IMR-90 (cell line): ENCODE results near the gene NKAIN2. TPM values are rescaled to one million over a fixed set of nuclear protein-coding genes. Genes with fewer than 3 reads are reported as not detected.

Experiments used
- ATAC-seq: fragments of 200-7000 bp; cut with Tn5 transposase; 2 replicates; pipeline ENCODE4 v1.9.1; 2020; ENCODE audit warnings: low read depth, mild to moderate bottlenecking, moderate library complexity
- BruUV-seq: library from RNA; stranded (reverse); fragments of 400-500 nt; replicated peaks from 2 replicates; lab custom pipeline; 2021; lab: Mats Ljungman, UMichigan
- CTCF ChIA-PET: fragments of 300-600 bp; formaldehyde crosslinking; extraction: SDS; loops from one replicate; lab custom pipeline; 2021; ENCODE audit warnings: antibody characterized with exemption; lab: Yijun Ruan, JAX
- POLR2A ChIA-PET: fragments of 300-600 bp; sonication (Branson Sonifier 250); formaldehyde crosslinking; loops from one replicate; lab custom pipeline; 2022; ENCODE audit warnings: antibody characterized with exemption; ENCODE audit not compliant: unreplicated experiment; lab: Charles Lee
- DNase-seq: peaks from one replicate; pipeline ENCODE4 v3.0.0; 2013
- H2AFZ ChIP-seq: replicated peaks from 2 replicates; pipeline ENCODE3; 2013; ENCODE audit warnings: low read length, mild to moderate bottlenecking; ENCODE audit not compliant: poor library complexity
- H2AK5ac ChIP-seq: 2 replicates; pipeline ENCODE4 v1.6.1; 2013; ENCODE audit warnings: low read depth, low read length, inconsistent platforms
- H2AK9ac ChIP-seq: replicated peaks from 2 replicates; pipeline ENCODE3; 2013; ENCODE audit warnings: mild to moderate bottlenecking, low read depth, low read length, moderate library complexity; ENCODE audit not compliant: poor library complexity
- H2BK120ac ChIP-seq: 2 replicates; pipeline ENCODE4 v1.6.1; 2013; ENCODE audit warnings: low read depth, low read length, inconsistent platforms
- H2BK15ac ChIP-seq: 3 replicates; pipeline ENCODE4 v1.6.1; 2013; ENCODE audit warnings: low read depth, low read length, inconsistent platforms
- H2BK20ac ChIP-seq: 2 replicates; pipeline ENCODE4 v1.6.1; 2013; ENCODE audit warnings: low read depth, mild to moderate bottlenecking, inconsistent platforms, low read length, moderate library complexity
- H2BK5ac ChIP-seq: 2 replicates; pipeline ENCODE4 v1.6.1; 2013; ENCODE audit warnings: mild to moderate bottlenecking, low read depth, low read length, inconsistent platforms; ENCODE audit not compliant: poor library complexity, severe bottlenecking
- H3K14ac ChIP-seq: replicated peaks from 2 replicates; pipeline ENCODE4 v1.6.1; 2013; ENCODE audit warnings: low read depth, low read length, inconsistent platforms
- H3K18ac ChIP-seq: 2 replicates; pipeline ENCODE4 v1.6.1; 2013; ENCODE audit warnings: low read depth, low read length, control low read depth
- H3K23ac ChIP-seq: 2 replicates; pipeline ENCODE4 v1.6.1; 2013; ENCODE audit warnings: low read depth, low read length, inconsistent platforms
- H3K27ac ChIP-seq: 2 replicates; pipeline ENCODE4 v1.5.1; 2013; ENCODE audit warnings: mild to moderate bottlenecking, control low read depth, low read length; ENCODE audit not compliant: insufficient read depth
- H3K27me3 ChIP-seq: 2 replicates; pipeline ENCODE4 v1.6.1; 2013; ENCODE audit warnings: low read length; ENCODE audit not compliant: control insufficient read depth, insufficient read depth
- H3K36me3 ChIP-seq: 2 replicates; pipeline ENCODE4 v1.6.1; 2013; ENCODE audit warnings: low read length, mixed read lengths; ENCODE audit not compliant: control insufficient read depth, insufficient read depth
- H3K4ac ChIP-seq: 2 replicates; pipeline ENCODE4 v1.6.1; 2013; ENCODE audit warnings: low read depth, low read length, inconsistent platforms
- H3K4me1 ChIP-seq: 2 replicates; pipeline ENCODE4 v1.6.1; 2013; ENCODE audit warnings: low read length, mixed read lengths; ENCODE audit not compliant: control insufficient read depth, insufficient read depth
- H3K4me2 ChIP-seq: 2 replicates; pipeline ENCODE4 v1.6.1; 2013; ENCODE audit warnings: low read depth, mild to moderate bottlenecking, control low read depth, low read length, moderate library complexity
- H3K4me3 ChIP-seq: 2 replicates; pipeline ENCODE4 v1.5.1; 2013; ENCODE audit warnings: low read depth, mild to moderate bottlenecking, control low read depth, low read length, moderate library complexity; ENCODE audit not compliant: insufficient read depth
- H3K56ac ChIP-seq: 2 replicates; pipeline ENCODE4 v1.6.1; 2013; ENCODE audit warnings: low read length, inconsistent platforms; ENCODE audit not compliant: insufficient read depth; ENCODE audit errors: extremely low read depth
- H3K79me1 ChIP-seq, 2 experiments: 2 replicates each; pipeline ENCODE4 v1.6.1; 2013; ENCODE audit warnings: low read length in 2 of 2, inconsistent platforms in 1 of 2, low read depth in 1 of 2
- H3K9ac ChIP-seq: 2 replicates; pipeline ENCODE4 v1.6.1; 2013; ENCODE audit warnings: low read depth, low read length, control low read depth
- H3K9me1 ChIP-seq: 2 replicates; pipeline ENCODE4 v1.6.1; 2013; ENCODE audit warnings: low read length, inconsistent platforms; ENCODE audit not compliant: insufficient read depth
- H3K9me3 ChIP-seq: 2 replicates; pipeline ENCODE4 v1.6.1; 2013; ENCODE audit warnings: low read length; ENCODE audit not compliant: control insufficient read depth, insufficient read depth
- H4K20me1 ChIP-seq: 2 replicates; pipeline ENCODE4 v1.6.1; 2013; ENCODE audit warnings: low read length, inconsistent platforms; ENCODE audit not compliant: insufficient read depth
- H4K5ac ChIP-seq: 2 replicates; pipeline ENCODE4 v1.6.1; 2013; ENCODE audit warnings: mild to moderate bottlenecking, low read depth, low read length, control low read depth
- H4K8ac ChIP-seq, 2 experiments: 2 replicates each; pipeline ENCODE4 v1.6.1; 2013; ENCODE audit warnings: low read depth in 2 of 2, low read length in 2 of 2, control low read depth in 1 of 2, inconsistent platforms in 1 of 2
- H4K91ac ChIP-seq: 2 replicates; pipeline ENCODE4 v1.6.1; 2013; ENCODE audit warnings: low read depth, low read length, inconsistent platforms; ENCODE audit not compliant: insufficient read depth
- BHLHE40 ChIP-seq: fragments of 150-350 bp; IDR thresholded peaks from 2 replicates; pipeline ENCODE4 v1.6.1; 2016; ENCODE audit warnings: mild to moderate bottlenecking, low read depth, low read length
- CEBPB ChIP-seq: IDR thresholded peaks from 2 replicates; pipeline ENCODE4 v1.6.1; 2012; ENCODE audit warnings: low read depth, low read length, improper control_type of control experiment
- MXI1 ChIP-seq: IDR thresholded peaks from 2 replicates; pipeline ENCODE4 v1.6.1; 2012; ENCODE audit warnings: low read depth, mild to moderate bottlenecking, low read length, moderate library complexity, borderline replicate concordance
- NFE2L2 ChIP-seq: fragments of 150-350 bp; IDR thresholded peaks from 2 replicates; pipeline ENCODE4 v1.6.1; 2016; ENCODE audit warnings: low read depth, mild to moderate bottlenecking, low read length
- RCOR1 ChIP-seq: IDR thresholded peaks from 2 replicates; pipeline ENCODE4 v1.6.1; 2012; ENCODE audit warnings: mild to moderate bottlenecking, low read length, improper control_type of control experiment; ENCODE audit not compliant: insufficient replicate concordance
- RFX5 ChIP-seq: IDR thresholded peaks from 2 replicates; pipeline ENCODE4 v1.8.0; 2012; ENCODE audit warnings: low read depth, mild to moderate bottlenecking, low read length, moderate library complexity
- USF2 ChIP-seq: fragments of 150-350 bp; IDR thresholded peaks from 2 replicates; pipeline ENCODE4 v1.6.1; 2017; ENCODE audit warnings: mild to moderate bottlenecking, antibody characterized with exemption, low read length, low read depth
- WGBS, 2 experiments: methylation state at CpG; one replicate each; pipeline versions ENCODE4 v1.1.5 to v1.1.7; 2013; ENCODE audit warnings: missing lambda C conversion rate in 2 of 2; ENCODE audit not compliant: insufficient read length in 1 of 2; ENCODE audit errors: extremely low coverage in 2 of 2; 5-methylcytosine and 5-hydroxymethylcytosine counted together
- dilution Hi-C: fragments of 300-500 bp; cut with HindIII; formaldehyde crosslinking; loops from one replicate; pipeline ENCODE4 v1.14.3; 2018; ENCODE audit warnings: low sequenced_read_pairs; ENCODE audit not compliant: unreplicated experiment
- in situ Hi-C: fragments of 300-500 bp; cut with MboI; formaldehyde crosslinking; loops from 3 replicates; pipeline ENCODE4 v1.14.3; 2019; ENCODE audit warnings: low sequenced_read_pairs, inconsistent platforms, mixed read lengths
- intact Hi-C: fragments of 100-400 bp; cut with micrococcal nuclease; formaldehyde crosslinking; loops from 2 replicates; pipeline ENCODE4 v1.10.0; 2022
- polyA plus RNA-seq, 3 experiments: library from polyadenylated mRNA; depleted of rRNA; stranded (reverse); fragments of >200 nt; gene quantifications; 2 replicates each; pipeline ENCODE4 v1.2.3, GENCODE V29; 2012; ENCODE audit warnings: low replicate concordance in 1 of 3
- total RNA-seq: library from RNA; depleted of rRNA; stranded (reverse); fragments of >200 nt; gene quantifications from 2 replicates; pipeline ENCODE4 v1.2.3, GENCODE V29; 2012
- TF ChIP-seq, protein P1 (sequence below): conservative IDR thresholded peaks from 2 replicates; pipeline ENCODE4 v1.5.1; 2012; ENCODE audit warnings: mild to moderate bottlenecking, low read depth, low read length, improper control_type of control experiment

The NKAIN2 gene
- total and polyA plus RNA-seq, 2 of the 4 experiments (the other 2 are of a cell fraction) = not detected

DNA sequence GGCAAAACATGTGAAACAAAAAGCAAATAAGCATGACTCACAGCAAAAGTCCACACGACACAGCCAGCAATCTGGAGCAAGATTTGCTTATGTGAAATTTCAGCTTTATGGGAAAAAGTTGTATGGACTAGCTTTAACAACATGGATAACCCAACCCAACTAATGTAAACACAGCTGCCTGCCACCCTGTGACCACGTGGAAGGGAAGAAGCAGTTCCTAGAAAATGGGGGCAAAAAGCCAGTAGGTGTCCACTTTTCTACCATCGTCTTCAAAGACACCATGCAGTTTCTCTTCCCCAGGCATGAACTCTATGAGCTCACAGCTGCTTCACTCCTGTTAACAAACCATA lies 733.2 kb downstream of the NKAIN2 start:
- Histone ChIP-seq H3K56ac (no peak overlapping the region), H4K8ac (no peak overlapping the region), H3K4me3 (no peak overlapping the region), H2BK15ac (no peak overlapping the region), H3K18ac (no peak overlapping the region), H2BK20ac (no peak overlapping the region), H3K4me1 (no peaks in the 10 kb centered on the region), H4K91ac (no peak overlapping the region), H3K27ac (no peak overlapping the region), H3K9me1 (no peaks in the 10 kb centered on the region), H2AK9ac (no peak overlapping the region), H4K5ac (no peak overlapping the region), H3K4ac (no peak overlapping the region), H3K27me3 (no peaks in the 10 kb centered on the region), H2BK120ac (no peak overlapping the region), H4K20me1 (no peaks in the 10 kb centered on the region), H3K4me2 (no peak overlapping the region), H3K9me3 (no peaks in the 10 kb centered on the region), H3K14ac (no peak overlapping the region), H2AK5ac (no peak overlapping the region), H3K23ac (no peak overlapping the region), H3K9ac (no peak overlapping the region), H3K36me3 (no peaks in the 10 kb centered on the region), H2AFZ (no peak overlapping the region), H3K79me1 (no peaks in the 10 kb centered on the region), H2BK5ac (no peak overlapping the region)
- ChIA-PET CTCF (interaction anchor here (0.6 to 1.2 kb wide), 2 partner anchors 8 to 591 kb away, joined by 3 to 5 read pairs; no protein-coding TSS in a partner anchor), POLR2A (no interaction called here)
- dilution Hi-C loops (no loop called here), intact Hi-C loops (no loop called here), in situ Hi-C loops (no loop called here)
- no TSS peak for BruUV-seq
- TF ChIP-seq NFE2L2 (no peak), RCOR1 (no peak), RFX5 (no peak), MXI1 (no peak), BHLHE40 (no peak), USF2 (no peak), CEBPB (no peak)
- TF ChIP-seq, protein P1, sequence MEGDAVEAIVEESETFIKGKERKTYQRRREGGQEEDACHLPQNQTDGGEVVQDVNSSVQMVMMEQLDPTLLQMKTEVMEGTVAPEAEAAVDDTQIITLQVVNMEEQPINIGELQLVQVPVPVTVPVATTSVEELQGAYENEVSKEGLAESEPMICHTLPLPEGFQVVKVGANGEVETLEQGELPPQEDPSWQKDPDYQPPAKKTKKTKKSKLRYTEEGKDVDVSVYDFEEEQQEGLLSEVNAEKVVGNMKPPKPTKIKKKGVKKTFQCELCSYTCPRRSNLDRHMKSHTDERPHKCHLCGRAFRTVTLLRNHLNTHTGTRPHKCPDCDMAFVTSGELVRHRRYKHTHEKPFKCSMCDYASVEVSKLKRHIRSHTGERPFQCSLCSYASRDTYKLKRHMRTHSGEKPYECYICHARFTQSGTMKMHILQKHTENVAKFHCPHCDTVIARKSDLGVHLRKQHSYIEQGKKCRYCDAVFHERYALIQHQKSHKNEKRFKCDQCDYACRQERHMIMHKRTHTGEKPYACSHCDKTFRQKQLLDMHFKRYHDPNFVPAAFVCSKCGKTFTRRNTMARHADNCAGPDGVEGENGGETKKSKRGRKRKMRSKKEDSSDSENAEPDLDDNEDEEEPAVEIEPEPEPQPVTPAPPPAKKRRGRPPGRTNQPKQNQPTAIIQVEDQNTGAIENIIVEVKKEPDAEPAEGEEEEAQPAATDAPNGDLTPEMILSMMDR = no peak
- DNase-seq (no peak), ATAC-seq (no peak)
- WGBS, 2 experiments = no CpG with 5 or more reads among the region's 3 CpGs
